GM19397 (cell line): Measurements from ENCODE around the gene PSMB10.

Source experiments
- ATAC-seq: cut with Tn5 transposase; IDR thresholded peaks from one replicate; pipeline ENCODE4 v1.9.1; 2021; ENCODE audit warnings: mild to moderate bottlenecking, moderate library complexity; ENCODE audit not compliant: unreplicated experiment

Gene PSMB10

GRCh38 chr16:67964477-67965131 is 28.0 kb upstream of the PSMB10 start:
- no peak for ATAC-seq

- no peak for ATAC-seq
These were observed 27.1 kb upstream of the PSMB10 start for GRCh38 chr16:67963662-67964321.

- no peak for ATAC-seq
These were observed 26.6 kb upstream of the PSMB10 start for GRCh38 chr16:67963292-67963661.

GRCh38 chr16:67962135-67962534 is 25.5 kb upstream of the PSMB10 start:
- ATAC-seq = no peak

- no peak for ATAC-seq
These were observed 24.9 kb upstream of the PSMB10 start for GRCh38 chr16:67961551-67961957.

- ATAC-seq = no peak
These were observed 23.1 kb upstream of the PSMB10 start for GRCh38 chr16:67959536-67960329.

GRCh38 chr16:67957622-67958021 is 21.0 kb upstream of the PSMB10 start:
- ATAC-seq = no peak

- ATAC-seq = no peak
These were observed 18.0 kb upstream of the PSMB10 start for GRCh38 chr16:67954421-67955196.

GRCh38 chr16:67953641-67954375 is 17.2 kb upstream of the PSMB10 start:
- ATAC-seq = no peak

GRCh38 chr16:67951485-67951884 is 14.8 kb upstream of the PSMB10 start:
- ATAC-seq = no peak

- ATAC-seq = no peak
These were observed 13.7 kb upstream of the PSMB10 start for GRCh38 chr16:67950335-67950843.

GRCh38 chr16:67949645-67950044 is 13.0 kb upstream of the PSMB10 start:
- no peak for ATAC-seq

- no peak for ATAC-seq
These were observed 11.4 kb upstream of the PSMB10 start for GRCh38 chr16:67948015-67948414.

GRCh38 chr16:67946966-67947558 is 10.4 kb upstream of the PSMB10 start:
- no peak for ATAC-seq

- no peak for ATAC-seq
These were observed 9.5 kb upstream of the PSMB10 start for GRCh38 chr16:67946128-67946569.

GRCh38 chr16:67945392-67945933 is 8.8 kb upstream of the PSMB10 start:
- ATAC-seq = no peak

GRCh38 chr16:67944690-67945391 is 8.2 kb upstream of the PSMB10 start:
- no peak for ATAC-seq

- no peak for ATAC-seq
These were observed 7.2 kb upstream of the PSMB10 start, which contains the start of gene LCAT for GRCh38 chr16:67943619-67944504. Gene LCAT, minus strand, starts transcription at chr16:67944120. Its CDS starts 19 bp downstream, at chr16:67944101.
